ENCODE measurements around the gene CHSY3.

The CHSY3 gene

GRCh38 chr5:129904102-129904666 lies at the start of gene CHSY3:
CHSY3 (plus strand) TSS chr5:129904465.
- peak; percentile 93 for DNase-seq (ENCODE audit: low read depth)

GRCh38 chr5:129856325-129856724 lies 47.9 kb upstream of the CHSY3 start:
- DNase-seq (ENCODE audit: low read depth): no peak

GRCh38 chr5:129857116-129857515 lies 47.1 kb upstream of the CHSY3 start:
- DNase-seq (ENCODE audit: low read depth): peak; percentile 60

GRCh38 chr5:129858131-129858675 lies 46.1 kb upstream of the CHSY3 start:
- DNase-seq (ENCODE audit: low read depth): no peak

GRCh38 chr5:129884322-129884721 lies 19.9 kb upstream of the CHSY3 start:
- no peak for DNase-seq (ENCODE audit: low read depth)

- peak; percentile 25 for DNase-seq (ENCODE audit: low read depth)
Measured at GRCh38 chr5:129899454-129899853, 4.8 kb upstream of the CHSY3 start.

GRCh38 chr5:129902816-129903215 lies 1.4 kb upstream of the CHSY3 start:
- no peak for DNase-seq (ENCODE audit: low read depth)

GRCh38 chr5:129903466-129904101 lies 681 bp upstream of the CHSY3 start:
- no peak for DNase-seq (ENCODE audit: low read depth)

GRCh38 chr5:129904667-129905472 lies 605 bp downstream of the CHSY3 start:
- no peak for DNase-seq (ENCODE audit: low read depth)

- no peak for DNase-seq (ENCODE audit: low read depth)
Measured at GRCh38 chr5:129905473-129906176, 1.4 kb downstream of the CHSY3 start.

GRCh38 chr5:129906177-129906887 lies 2.1 kb downstream of the CHSY3 start:
- peak; percentile 66 for DNase-seq (ENCODE audit: low read depth)

- DNase-seq (ENCODE audit: low read depth): no peak
Measured at GRCh38 chr5:129909225-129909624, 5.0 kb downstream of the CHSY3 start.

GRCh38 chr5:129912601-129913255 lies 8.5 kb downstream of the CHSY3 start:
- DNase-seq (ENCODE audit: low read depth): no peak

- no peak for DNase-seq (ENCODE audit: low read depth)
Measured at GRCh38 chr5:129915415-129915814, 11.2 kb downstream of the CHSY3 start.

- DNase-seq (ENCODE audit: low read depth): peak; percentile 26
Measured at GRCh38 chr5:129917224-129917623, 13.0 kb downstream of the CHSY3 start.

GRCh38 chr5:129921204-129921603 lies 16.9 kb downstream of the CHSY3 start:
- DNase-seq (ENCODE audit: low read depth): no peak

GRCh38 chr5:129930221-129930620 lies 26.0 kb downstream of the CHSY3 start:
- DNase-seq (ENCODE audit: low read depth): no peak

- DNase-seq (ENCODE audit: low read depth): no peak
Measured at GRCh38 chr5:129935626-129936025, 31.4 kb downstream of the CHSY3 start.

- DNase-seq (ENCODE audit: low read depth): no peak
Measured at GRCh38 chr5:129938077-129938476, 33.8 kb downstream of the CHSY3 start.

- no peak for DNase-seq (ENCODE audit: low read depth)
Measured at GRCh38 chr5:129943936-129944335, 39.7 kb downstream of the CHSY3 start.

- DNase-seq (ENCODE audit: low read depth): peak; percentile 95
Measured at GRCh38 chr5:129945028-129945427, 40.8 kb downstream of the CHSY3 start.

Data from fibroblast of gingiva (primary cell).